Frontal cortex (tissue), 4 donors: ENCODE results near the gene FRMD6. TPM values are rescaled to one million over a fixed set of nuclear protein-coding genes. Genes with fewer than 3 reads are reported as not detected.
"Not testable (repeated sequence)": the region's sequence is repeated elsewhere in the genome, so short reads cannot be mapped to it uniquely, and the experiment has no call there.

Source experiments
- DNase-seq, 2 donors: peaks; one replicate each; pipeline ENCODE4 v3.0.0; 2012; ENCODE audit warnings: low spot score in 2 of 2
- FAIRE-seq: peaks from 2 replicates; lab custom pipeline; 2012; peaks lifted over from hg19 to GRCh38; lab: Jason Lieb, UNC
- total RNA-seq: library from RNA; depleted of rRNA; stranded (reverse); fragments of >200 nt; gene quantifications from one replicate; pipeline ENCODE4 v1.2.3, GENCODE V29; 2014
- donor health status: control.
- donor health status: control.
- donor health status: control.

The FRMD6 gene
- total RNA-seq, 1 donor from 2014 or later: 13.5 TPM

DNA sequence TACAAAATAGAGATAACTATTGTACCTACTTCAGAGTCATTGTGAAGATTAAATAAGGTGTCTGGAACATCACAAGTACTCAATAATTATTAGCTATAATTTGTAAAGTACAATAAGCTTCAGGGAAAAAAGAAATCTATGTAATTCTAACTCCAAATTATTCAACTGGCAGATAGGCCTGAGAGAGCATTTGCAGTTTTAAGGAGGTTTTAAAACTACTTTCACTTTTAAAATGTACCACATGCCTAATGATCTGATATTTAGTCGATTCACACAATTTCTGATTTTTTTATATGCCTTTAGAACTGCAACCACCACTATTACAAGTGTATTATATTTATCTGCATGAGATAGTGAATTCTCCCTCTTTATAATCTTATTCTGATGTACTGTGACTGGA is 24.9 kb upstream of the FRMD6 start:
- FAIRE-seq (no peak), DNase-seq (no peak)

DNA sequence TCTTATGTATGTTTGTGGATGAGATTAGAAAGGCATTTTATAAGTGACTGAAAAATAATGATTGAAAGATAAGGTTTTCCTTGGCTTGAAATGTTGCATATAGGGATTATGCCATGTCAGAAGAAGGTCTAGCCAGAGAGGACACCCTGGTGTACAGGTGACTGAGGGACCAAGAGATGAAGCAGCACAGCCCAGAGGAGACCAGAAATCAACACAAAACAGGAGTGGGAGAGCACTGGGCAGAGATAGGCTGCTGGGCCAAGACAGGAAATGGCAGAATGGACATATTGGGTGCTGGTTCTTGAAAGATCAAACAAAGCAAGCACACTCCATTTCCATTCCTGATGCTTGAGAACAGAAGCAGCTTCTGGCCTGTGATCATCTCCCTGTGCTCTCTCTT is 24.4 kb upstream of the FRMD6 start:
- no peak for FAIRE-seq
- DNase-seq: no peak

DNA sequence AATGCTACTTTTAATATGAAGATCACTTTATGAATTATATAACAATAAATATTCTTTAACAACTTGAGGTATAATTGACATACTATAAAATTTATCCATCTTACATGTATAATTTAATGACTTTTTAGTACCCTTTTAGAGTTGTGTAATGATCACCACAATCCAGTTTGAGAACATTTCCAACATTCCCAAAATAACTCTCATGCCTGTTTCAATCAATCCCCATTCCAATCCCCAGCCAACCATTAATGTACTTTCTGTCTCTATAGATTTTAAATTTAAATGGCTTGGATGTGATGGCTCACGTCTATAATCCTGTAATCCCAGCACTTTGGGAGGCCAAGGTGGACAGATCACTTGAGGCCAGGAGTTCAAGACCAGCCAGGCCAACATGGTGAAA is 23.5 kb upstream of the FRMD6 start:
- FAIRE-seq: no peak
- no peak for DNase-seq

DNA sequence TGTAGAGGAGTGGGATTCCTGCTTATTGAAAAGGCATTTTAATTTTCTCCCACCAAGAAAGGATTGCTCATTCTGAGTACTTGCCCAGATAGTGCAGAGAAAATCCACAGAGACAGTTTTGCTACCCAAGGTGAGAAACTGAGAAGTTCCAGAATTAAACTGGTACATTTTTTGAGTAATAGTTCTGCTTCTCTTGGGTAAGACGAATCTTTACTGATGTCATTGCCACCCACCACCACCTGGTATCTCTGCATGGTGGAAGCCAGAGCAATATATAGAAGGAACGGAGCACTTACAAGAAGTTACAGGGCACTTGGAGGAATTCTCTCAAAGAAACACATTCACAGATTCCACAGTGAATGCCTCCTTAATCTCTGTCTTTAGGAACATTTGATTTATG is 20.7 kb upstream of the FRMD6 start:
- no peak for FAIRE-seq
- no peak for DNase-seq

DNA sequence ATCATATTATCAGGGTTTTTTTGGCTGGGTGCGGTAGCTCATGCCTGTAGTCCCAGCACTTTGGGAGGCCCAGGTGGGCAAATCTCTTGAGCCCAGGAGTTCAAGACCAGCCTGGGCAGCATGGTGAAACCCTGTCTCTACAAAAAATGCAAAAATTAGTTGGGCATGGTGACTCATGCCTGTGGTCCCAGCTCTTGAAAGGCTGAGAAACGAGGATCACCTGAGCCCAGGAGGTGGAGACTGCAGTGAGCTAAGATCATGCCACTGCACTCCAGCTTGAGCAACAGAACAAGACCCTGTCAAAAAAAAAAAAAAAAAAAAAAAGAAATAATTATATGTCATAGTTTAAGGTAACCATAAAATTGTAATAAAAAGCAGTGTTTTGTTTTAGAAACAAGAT is 18.4 kb upstream of the FRMD6 start:
- DNase-seq, FAIRE-seq: not testable (repeated sequence)

DNA sequence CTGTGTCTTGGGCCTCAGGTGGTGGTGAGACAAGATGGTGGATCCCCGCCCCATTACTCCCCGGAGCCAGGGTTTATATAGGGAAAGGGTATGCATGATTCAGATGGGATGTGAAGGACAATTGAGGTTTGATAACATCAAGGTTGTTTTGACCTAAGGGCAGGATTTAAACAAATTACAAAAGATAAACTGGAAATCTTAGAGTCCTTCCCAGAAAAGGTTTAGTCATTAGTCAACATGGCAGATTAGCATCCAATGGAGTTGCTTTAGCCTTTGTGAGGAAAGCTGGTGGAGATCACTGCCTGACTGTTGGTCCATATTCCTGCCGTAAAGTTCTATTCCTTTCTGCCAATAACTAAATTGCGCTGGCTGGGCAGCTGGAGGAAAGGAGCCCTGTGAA is 15.6 kb upstream of the FRMD6 start:
- no peak for FAIRE-seq
- DNase-seq: no peak

DNA sequence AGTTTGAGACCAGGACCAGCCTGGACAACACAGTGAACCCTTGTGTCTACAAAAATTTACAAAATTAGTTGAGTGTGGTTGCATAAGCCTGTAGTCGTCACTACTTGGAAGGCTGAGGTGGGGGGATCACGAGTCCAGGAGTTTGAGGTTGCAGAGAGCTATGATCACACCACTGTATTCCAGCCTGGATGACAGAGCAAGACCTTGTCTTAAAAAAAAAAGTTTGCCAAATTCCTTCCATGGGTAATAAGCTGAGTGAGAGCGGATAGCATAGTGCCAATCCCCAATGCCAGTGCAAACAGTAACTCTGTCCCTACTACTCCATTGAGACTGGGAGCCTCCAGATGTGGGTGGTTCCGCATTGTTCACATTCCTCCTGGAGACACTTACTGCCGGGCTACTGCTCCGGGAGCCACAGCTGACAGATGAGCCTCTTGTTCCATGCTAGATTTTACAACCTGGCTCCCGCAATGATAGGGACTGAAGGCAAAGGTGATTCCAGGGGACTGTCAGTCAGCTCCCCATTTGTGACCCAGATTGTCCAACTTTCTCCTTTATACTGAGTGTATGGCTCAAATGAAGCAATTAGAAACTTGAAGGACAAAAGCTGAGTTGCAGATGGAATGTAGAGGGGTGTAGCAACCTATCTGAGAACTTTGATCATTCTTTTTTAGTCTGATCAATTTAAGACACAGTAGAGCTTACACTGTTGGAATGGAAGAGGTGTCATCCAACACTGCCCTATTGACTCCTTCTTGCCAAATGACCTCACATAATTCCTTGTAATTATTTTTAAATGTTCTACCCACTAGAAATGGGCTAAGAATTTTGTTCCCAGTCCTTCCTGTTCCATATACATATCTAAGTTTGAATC is 13.4 kb upstream of the FRMD6 start:
- no peak for DNase-seq
- FAIRE-seq: no peak

DNA sequence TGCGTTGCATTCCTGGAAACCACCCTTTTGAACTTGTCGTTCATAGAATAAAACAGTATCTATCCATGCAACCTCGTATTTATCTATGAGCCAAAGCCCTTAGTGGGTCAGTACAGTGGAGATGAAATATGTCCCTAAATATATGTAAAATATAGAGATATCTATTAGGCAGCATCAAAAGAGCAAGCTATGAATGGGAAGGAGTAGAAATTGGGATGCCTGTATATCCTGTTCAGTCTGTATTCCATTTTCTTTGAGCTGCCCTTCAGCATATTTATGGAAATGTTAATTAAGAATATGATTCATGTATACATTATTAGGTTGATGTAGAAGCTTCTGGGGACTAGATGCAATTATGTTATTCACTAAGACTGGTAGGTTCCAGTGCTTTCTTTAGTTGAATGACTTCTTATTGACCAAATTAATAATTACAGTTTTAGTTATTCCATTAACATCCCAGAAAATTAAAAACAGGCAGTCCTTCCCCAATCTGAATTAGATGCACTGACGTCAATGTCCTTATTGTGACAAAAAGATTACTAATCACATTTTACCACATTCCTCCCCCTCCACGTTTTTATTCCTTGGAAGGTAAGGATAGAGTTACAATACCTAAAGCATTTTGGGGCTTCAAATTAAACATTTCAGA is 11.9 kb upstream of the FRMD6 start:
- DNase-seq: no peak

DNA sequence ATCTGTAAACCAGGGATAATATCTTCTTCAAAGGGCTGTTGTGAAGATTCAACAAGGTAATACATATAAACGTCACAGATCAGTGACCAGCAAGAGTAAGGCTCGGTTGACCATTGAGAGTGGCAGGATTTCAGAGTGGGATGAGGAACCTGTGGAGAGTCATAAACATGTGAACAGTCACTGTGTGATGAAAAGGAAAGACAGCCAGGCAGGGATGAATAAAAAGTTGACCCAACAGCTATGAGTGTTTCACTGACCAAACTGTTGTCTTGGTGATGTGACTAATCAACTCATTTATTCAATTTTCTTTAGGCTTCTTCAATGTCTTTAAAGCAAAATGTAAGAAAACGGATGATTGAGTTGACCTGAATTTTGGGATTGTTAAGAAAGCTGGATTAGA is 8.6 kb upstream of the FRMD6 start:
- DNase-seq: no peak
- FAIRE-seq: no peak

More for the DNA sequence above, 11.9 kb upstream of the FRMD6 start:
- FAIRE-seq: no peak

DNA sequence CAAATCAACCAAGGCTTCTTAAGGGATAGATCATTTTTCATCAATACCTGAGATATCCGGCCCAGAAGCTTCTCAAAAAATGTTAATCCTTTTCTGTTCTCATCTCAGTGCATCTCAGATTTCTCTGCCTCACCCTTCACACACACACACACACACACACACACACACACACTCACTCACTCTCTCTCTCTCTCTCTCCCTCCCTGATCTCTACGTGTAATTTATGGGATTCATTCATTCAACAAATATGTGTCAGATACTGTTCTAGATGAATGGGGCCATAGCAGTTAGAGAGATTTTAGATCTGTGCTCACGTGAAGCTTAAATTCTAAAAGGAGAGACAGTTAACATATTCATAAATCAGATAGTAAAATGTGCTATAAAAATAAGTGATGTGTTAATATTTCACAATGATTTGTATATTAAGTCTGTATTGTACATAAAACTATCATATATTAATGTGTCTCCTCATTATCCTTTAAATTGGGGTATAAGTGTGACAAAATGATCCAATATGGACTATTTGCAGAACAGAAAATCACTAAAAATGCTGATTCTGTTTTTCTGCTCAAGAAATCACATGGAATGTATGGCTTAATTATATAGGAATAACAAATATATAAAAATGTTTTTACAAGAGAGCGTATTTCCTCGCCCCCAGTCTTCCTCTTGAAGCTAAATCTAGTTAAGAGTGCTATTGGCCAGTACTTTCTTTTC is 7.3 kb upstream of the FRMD6 start:
- DNase-seq (no peak), FAIRE-seq (no peak)

DNA sequence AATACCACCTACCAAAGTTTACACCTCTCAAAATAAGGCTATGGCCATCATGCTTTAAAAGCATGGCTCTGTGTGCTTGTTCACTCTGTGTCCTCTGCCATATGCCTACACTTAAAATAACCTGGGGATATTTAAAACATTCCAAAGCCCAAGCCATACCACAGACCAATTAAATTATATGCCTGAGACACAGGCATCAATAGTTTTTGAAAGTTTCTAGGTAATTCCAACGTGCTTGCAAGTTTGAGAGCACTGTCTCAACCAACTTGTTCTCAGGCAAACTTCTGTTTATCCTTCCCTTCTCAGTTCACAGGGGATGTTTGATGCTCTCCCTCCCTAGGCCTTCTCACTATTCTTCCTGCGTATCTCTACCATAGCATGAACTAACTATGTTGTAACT is 3.4 kb upstream of the FRMD6 start:
- FAIRE-seq: no peak

DNA sequence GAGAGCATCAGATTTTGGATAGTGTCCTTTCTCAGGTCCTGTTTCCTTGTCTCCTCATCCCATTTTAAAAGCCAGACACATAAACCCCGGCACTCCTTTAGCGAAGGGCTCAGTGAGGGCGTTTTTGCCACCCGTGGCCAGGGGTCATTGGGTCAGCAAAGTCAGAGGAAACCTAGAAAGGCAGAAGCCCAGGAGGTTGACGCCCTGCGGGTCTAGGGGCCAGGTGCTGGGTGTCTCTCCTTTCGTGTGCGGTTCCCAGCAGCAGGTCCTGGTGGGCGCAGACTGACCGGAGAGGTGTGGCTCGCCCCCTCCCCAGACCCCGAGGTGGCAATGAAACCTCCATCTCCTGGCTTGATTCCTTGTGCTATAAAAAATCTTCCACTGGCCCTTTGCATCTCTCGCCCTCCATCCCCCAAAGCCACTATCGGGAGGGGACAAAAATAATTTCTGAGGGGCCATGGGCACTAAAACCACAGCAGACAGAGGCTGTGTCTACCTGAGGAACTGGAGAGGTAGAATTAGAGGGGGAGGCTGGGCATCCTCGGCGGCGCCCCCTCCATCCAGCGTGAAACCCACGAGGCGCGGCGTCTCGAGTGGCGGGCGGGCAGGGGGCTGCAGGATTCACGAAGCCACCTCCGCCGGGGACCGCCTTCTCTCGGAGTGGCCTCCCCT is 858 bp upstream of the FRMD6 start:
- FAIRE-seq (no peak), DNase-seq (no peak)

More for the DNA sequence above, 3.4 kb upstream of the FRMD6 start:
- DNase-seq: no peak

DNA sequence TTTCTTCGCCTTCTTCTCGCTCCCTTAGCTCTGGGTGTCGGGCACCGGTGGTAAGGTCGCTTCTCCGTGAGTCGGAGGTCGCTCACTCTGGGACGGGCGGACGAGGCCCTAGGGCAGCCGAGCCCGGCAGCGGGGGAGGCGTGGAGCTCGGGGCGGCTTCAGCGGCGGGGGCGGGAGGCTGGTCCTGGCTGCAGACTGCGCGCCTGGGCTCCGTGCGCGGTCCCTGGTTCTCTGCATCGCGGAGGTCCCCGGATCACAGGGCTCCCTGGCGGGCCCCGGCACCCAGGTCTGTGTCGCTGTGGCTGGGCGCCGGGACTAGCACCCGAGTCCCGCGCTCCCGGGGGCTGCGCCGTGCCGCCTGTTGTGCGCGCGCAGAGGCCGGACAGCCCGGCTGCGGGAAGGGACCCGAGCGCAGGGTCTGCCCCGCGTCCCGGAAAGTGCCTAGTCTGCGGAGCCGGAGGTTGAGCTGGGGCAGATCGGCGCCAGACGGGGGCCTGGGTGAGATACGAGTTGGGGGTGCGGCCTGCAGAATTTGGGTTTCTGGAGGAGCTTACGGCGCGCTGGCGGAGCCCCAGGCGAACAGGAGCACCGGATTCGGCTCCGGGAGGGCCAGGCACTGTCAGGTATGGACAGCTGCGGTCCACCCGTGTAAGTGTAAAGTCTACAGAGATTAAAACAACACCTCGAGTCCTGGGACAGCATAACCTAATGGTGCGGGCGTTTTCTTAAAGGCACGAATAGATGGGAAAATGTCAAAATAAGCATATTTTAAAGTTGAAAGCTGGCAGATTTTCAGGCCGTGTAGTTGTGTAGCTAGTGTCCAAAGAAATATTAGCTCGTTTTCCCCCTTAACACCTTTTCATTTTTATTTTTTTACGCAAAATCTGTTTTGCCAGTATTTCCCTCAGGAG is 713 bp downstream of the FRMD6 start:
- FAIRE-seq: no peak
- DNase-seq: peak in 1 of 2 donors; percentile 25

DNA sequence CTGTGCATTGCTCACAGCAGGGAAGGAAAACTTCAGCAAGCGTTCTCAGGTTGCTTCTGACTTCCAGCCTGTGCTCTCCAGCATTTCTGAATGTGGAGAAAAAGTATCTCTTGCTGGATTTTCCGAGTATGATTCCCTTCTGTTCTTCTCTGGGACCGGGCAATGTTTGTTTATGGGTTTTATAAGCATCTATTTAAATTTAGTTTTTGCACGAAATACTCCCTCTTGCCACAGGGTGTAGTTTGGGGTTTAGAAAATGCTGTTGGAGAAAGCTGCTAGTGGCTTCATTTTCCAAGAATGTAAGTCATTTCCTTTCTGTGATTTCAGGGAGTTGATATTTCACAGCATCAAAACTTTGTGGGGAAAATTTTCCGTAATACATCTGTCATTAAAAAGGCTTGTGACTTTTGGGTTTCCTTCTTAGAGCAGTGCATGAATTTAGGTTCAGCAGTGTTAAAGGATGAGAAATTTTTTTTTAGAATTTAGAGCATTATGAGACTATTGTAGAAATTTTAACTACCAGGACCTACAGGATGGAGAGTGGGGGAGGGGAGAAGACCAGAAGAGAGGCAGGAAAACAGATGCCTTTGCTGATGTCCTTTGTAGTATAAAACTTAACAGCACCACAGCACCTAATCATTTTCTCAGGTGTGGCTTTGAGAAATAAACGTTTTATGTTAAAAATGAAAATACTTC is 1.5 kb downstream of the FRMD6 start:
- FAIRE-seq (no peak), DNase-seq (no peak)

DNA sequence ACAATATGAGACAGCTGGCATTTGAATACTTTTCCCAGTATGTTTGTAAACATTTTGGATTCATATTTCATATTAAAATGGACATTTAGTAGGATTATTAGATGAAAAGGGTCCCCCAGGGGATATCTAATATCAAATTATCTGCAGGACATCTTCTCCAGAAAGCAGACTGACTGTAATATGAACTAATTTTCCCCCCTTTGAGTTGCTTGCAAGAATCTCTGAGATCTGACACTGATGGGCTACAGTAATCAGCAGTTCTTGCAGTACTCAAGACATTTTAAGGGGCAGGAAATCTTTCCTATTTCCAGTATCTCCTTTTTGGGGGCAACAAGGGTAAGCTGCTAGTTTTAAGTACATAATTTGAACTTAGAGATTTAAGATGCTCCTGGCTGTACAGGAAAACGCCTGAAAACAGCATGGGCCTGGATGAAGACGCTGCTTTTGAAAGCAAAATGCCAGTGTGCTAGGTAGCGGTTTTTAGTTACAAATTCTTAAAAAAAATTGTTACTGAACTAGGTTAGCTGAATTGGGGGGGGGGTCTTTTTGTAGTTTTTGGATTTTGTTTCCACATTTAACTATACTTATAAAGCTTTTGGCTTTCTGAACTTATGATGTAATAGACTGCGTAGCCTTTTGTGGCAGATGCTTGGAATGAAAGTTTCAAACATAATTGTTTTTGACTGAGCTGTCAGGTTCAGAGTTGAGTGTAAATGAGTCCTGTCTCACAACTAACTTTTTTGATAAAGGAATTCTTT is 2.2 kb downstream of the FRMD6 start:
- DNase-seq: no peak
- FAIRE-seq: no peak

DNA sequence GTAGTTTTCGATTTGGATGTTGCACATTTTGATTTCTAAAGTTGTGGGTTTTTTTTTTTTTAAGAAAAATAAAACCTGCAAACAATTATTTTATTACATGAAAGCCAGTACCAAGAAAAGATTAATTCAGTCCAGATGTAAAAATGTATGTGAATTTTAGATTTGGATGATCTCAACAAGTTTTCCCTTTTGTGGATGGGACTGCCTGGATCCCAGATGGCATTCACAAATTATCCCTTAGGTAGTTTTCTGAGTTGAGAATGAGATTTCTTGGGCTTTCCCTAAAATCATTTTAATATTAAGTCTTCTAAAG is 2.8 kb downstream of the FRMD6 start:
- DNase-seq (no peak), FAIRE-seq (no peak)

DNA sequence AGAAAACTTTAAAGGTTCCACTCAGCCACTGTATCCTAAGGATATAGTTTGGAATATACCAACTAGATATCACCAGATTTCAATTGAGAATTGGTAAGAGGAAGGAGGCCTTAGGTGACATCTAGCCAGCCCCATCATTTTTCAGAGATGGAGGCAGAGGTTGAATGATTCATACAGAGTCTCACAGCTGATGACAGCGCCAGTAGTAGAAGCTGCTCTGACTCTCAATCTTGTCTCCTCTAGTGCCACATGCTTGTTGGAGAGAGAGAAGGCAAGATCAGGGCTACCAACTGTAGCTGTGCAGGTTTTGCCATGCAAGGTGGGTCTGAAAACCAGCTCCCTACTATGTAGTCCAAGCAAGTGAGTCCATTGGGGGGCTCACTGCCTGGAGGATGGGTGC is 6.1 kb downstream of the FRMD6 start:
- DNase-seq (no peak), FAIRE-seq (no peak)
